Activated B cell treated with CpG ODN at 0.5 μM for 24 hours (primary cell): ENCODE measurements around the gene SPSB1. TPM values are rescaled to one million over a fixed set of nuclear protein-coding genes. Genes with fewer than 3 reads are reported as not detected.

Experiments used
- ATAC-seq: fragments of 200-7000 bp; cut with Tn5 transposase; one replicate; pipeline ENCODE4 v1.10.0; 2021; ENCODE audit warnings: low read depth, mild to moderate bottlenecking, moderate library complexity
- CTCF ChIA-PET: fragments of 350-600 bp; sonication (Branson Sonifier 250); formaldehyde crosslinking; loops from one replicate; lab custom pipeline; 2021; ENCODE audit warnings: antibody characterized with exemption; lab: Charles Lee
- POLR2A ChIA-PET: fragments of 350-600 bp; sonication (Branson Sonifier 250); formaldehyde crosslinking; loops from one replicate; lab custom pipeline; 2021; ENCODE audit warnings: antibody characterized with exemption; lab: Charles Lee
- DNase-seq: peaks from one replicate; pipeline ENCODE4 v3.0.0; 2022
- H3K27ac Mint-ChIP-seq: one replicate; pipeline ENCODE4 v1.8.0; 2020; ENCODE audit warnings: mixed read lengths
- H3K27me3 Mint-ChIP-seq: one replicate; pipeline ENCODE4 v1.8.0; 2021; ENCODE audit warnings: mixed read lengths
- H3K36me3 Mint-ChIP-seq: one replicate; pipeline ENCODE4 v1.8.0; 2021; ENCODE audit warnings: low read depth, mixed read lengths
- H3K4me1 Mint-ChIP-seq: one replicate; pipeline ENCODE4 v1.8.0; 2021; ENCODE audit warnings: mixed read lengths
- H3K4me3 Mint-ChIP-seq: one replicate; pipeline ENCODE4 v1.8.0; 2020; ENCODE audit warnings: mild to moderate bottlenecking, mixed read lengths
- H3K9me3 Mint-ChIP-seq: one replicate; pipeline ENCODE4 v1.8.0; 2020; ENCODE audit warnings: mixed read lengths
- intact Hi-C: fragments of 100-400 bp; cut with micrococcal nuclease; formaldehyde crosslinking; loops from one replicate; pipeline ENCODE4 v1.15.1; 2024
- total RNA-seq: library from RNA; stranded (reverse); gene quantifications from 2 replicates; pipeline ENCODE4 v1.2.3, GENCODE V29; 2022
- TF ChIP-seq, protein P1 (sequence below): fragments of 200-600 bp; IDR thresholded peaks from one replicate; pipeline ENCODE4 v1.8.0; 2022; ENCODE audit warnings: antibody characterized with exemption, mild to moderate bottlenecking

The SPSB1 gene
- total RNA-seq, 1 donor from 2014 or later, result 6.1 TPM

DNA sequence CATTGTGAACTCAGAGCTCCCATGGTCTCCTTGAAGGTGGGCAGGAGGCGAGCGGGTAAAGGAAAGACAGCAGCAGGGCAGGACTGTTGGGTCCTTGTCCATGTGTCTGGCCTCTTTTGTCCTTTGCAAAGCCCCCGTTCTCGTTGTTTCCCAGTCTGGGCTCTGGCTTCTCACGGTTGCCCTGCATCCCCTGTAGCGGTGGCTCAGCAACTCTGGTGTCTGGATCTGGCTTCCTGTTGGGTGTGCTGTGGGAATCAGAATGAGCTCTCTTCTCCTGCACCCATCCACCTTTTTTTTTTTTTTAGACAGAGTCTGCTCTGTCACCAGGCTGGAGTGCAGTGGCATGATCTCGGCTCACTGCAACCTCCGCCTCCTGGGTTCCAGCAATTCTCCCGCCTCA is 47.0 kb upstream of the SPSB1 start:
- TF ChIP-seq, protein P1, sequence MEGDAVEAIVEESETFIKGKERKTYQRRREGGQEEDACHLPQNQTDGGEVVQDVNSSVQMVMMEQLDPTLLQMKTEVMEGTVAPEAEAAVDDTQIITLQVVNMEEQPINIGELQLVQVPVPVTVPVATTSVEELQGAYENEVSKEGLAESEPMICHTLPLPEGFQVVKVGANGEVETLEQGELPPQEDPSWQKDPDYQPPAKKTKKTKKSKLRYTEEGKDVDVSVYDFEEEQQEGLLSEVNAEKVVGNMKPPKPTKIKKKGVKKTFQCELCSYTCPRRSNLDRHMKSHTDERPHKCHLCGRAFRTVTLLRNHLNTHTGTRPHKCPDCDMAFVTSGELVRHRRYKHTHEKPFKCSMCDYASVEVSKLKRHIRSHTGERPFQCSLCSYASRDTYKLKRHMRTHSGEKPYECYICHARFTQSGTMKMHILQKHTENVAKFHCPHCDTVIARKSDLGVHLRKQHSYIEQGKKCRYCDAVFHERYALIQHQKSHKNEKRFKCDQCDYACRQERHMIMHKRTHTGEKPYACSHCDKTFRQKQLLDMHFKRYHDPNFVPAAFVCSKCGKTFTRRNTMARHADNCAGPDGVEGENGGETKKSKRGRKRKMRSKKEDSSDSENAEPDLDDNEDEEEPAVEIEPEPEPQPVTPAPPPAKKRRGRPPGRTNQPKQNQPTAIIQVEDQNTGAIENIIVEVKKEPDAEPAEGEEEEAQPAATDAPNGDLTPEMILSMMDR, result no peak
- intact Hi-C loops, result no loop called here
- no peaks in the 10 kb centered on the region for H3K9me3 Mint-ChIP-seq
- H3K27ac Mint-ChIP-seq, result no peak overlapping the region
- POLR2A ChIA-PET, result interaction anchor here (2.1 kb wide), 1 partner anchor 11 kb away, joined by 8 read pairs; the partner anchor contains the start of gene H6PD
- H3K27me3 Mint-ChIP-seq, result no peaks in the 10 kb centered on the region
- H3K4me1 Mint-ChIP-seq, result peaks cover 4% of the 10 kb centered on the region
- ATAC-seq, result no peak
- CTCF ChIA-PET, result no interaction called here
- no peak overlapping the region for H3K4me3 Mint-ChIP-seq
- peaks cover 28% of the 10 kb centered on the region for H3K36me3 Mint-ChIP-seq
- DNase-seq, result no peak

DNA sequence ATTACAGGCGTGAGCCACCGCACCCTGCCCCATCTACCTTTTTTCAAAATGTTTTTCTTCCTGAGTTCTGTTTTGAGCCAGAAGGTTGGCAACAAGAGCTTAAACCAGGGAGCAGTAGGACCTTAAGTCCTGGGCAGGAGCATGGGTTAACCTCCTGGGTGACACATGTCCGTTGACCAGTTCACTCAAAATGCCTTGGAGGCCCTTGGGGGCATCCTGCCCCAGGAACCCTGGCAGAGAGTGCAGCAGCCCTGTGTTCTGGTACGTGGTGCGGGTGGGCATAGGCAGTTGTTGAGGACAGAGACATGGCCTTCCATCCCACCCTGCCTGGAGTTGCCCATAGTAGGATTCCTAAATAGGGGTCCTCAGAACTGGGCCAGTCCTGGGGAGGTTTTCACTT is 46.5 kb upstream of the SPSB1 start:
- DNase-seq (no peak), ATAC-seq (no peak)
- no peak overlapping the region for H3K27ac Mint-ChIP-seq
- no peak overlapping the region for H3K4me3 Mint-ChIP-seq
- H3K27me3 Mint-ChIP-seq, result no peaks in the 10 kb centered on the region
- no peaks in the 10 kb centered on the region for H3K9me3 Mint-ChIP-seq
- CTCF ChIA-PET, result no interaction called here
- intact Hi-C loops, result no loop called here
- peaks cover 4% of the 10 kb centered on the region for H3K4me1 Mint-ChIP-seq
- peaks cover 28% of the 10 kb centered on the region for H3K36me3 Mint-ChIP-seq
- TF ChIP-seq, protein P1, result no peak
- POLR2A ChIA-PET, result no interaction called here

DNA sequence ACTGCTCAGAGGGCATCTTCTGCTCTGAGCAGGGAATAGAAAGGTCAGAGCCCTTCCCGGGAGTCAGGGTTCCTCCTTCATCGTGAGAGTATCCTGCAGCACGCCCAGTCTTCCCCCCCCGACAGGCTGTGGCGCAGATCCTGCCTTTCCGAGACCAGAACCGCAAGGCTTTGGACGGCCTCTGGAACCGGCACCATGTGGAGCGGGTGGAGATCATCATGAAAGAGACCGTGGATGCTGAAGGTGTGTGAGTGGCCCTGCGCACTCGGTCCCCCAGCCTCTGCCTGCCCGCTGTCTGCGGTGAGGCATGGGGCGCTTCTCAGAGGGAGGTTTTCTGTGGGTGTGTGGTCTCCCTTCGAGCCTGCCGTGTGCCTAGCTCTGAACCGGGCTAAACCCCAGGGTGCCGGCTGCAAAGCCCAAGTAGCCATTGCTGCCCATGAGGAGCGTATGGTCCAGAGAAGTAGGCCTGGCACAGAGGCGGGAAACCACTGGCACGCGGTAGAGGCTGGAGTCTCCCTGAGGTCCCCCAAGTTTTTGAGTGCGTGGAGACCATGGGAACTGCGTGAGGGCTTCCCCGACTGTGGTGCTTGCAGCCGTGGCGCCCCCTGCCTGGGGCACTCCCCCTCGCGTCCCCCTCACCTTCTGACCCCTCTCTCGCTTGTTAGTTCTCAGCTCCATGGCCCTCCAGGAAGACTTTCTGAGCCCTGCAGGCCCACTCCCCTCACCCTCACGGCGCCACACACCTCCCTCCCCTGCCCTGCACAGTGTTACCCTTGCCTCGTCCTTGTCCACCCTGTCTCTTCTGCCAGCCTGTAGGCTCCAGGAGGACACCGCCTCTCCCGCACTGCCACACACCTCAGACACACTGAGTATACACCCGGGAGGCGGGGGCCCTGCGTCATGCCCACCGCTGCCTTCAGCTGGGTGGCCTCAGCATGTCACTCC is 45.6 kb upstream of the SPSB1 start:
- H3K27ac Mint-ChIP-seq, result no peak overlapping the region
- peaks cover 32% of the 10 kb centered on the region for H3K36me3 Mint-ChIP-seq
- ATAC-seq (no peak), DNase-seq (no peak)
- peaks cover 4% of the 10 kb centered on the region for H3K4me1 Mint-ChIP-seq
- H3K4me3 Mint-ChIP-seq, result no peak overlapping the region
- TF ChIP-seq, protein P1, result no peak
- no peaks in the 10 kb centered on the region for H3K9me3 Mint-ChIP-seq
- no peaks in the 10 kb centered on the region for H3K27me3 Mint-ChIP-seq
- POLR2A ChIA-PET, result no interaction called here
- intact Hi-C loops, result no loop called here
- CTCF ChIA-PET, result interaction anchor here (1.2 kb wide), 1 partner anchor 42 kb away, joined by 3 read pairs; no protein-coding TSS in a partner anchor

DNA sequence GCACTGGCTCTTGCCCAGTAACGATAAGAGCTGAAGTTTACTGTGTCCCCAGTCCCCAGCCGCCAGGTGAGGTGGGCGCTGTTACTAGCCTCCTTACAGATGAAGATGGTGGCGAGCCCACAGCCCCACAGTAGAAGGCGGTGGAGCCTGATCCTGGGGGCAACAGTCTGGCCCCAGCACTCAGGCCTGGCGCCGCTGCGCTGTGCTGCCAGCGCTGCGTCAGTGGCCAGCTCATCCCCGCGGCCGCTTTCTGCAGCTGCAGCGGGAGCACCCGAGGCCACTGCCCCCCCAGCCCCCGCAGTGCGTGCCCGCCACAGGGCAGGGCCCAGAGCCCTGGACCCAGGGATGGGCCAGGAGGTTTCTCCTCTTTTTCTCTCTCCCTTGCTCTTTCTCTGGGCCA is 44.8 kb upstream of the SPSB1 start:
- TF ChIP-seq, protein P1, result no peak
- Mint-ChIP-seq H3K4me3 (no peak overlapping the region), H3K4me1 (peaks cover 4% of the 10 kb centered on the region), H3K36me3 (peaks cover 36% of the 10 kb centered on the region), H3K27me3 (no peaks in the 10 kb centered on the region), H3K9me3 (no peaks in the 10 kb centered on the region), H3K27ac (no peak overlapping the region)
- ChIA-PET CTCF (interaction anchor here (1.2 kb wide), 1 partner anchor 41 kb away, joined by 3 read pairs; no protein-coding TSS in a partner anchor), POLR2A (no interaction called here)
- no peak for ATAC-seq
- intact Hi-C loops, result no loop called here
- no peak for DNase-seq
